ENCODE results near the gene CHMP4B. TPM values are rescaled to one million over a fixed set of nuclear protein-coding genes. Genes with fewer than 3 reads are reported as not detected.

Gene CHMP4B
- total RNA-seq, 1 experiment from 2014 or later: 203 TPM

DNA sequence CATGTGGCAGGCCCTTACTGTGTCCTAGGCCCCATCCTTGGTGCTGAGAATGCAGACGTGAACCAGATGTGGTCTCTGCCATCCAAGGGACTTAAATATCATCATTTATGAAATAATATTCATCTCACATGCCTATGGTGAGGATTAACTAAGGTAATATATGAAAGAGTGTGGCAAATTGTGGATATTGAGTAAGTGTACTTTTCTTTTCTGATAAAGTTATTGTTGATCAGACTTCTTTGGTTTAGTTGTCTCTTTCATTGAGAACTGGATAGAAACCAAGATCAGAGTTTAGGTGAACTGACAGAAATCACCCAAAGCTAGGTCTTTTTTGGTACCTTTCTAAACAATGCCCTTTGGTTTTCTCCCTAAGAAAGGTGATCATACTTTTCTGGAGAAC lies 5.0 kb downstream of the CHMP4B start:
- H3K4me1 ChIP-seq: peaks cover 30% of the 10 kb centered on the region
- no peak for DNase-seq
- H3K36me3 ChIP-seq (ENCODE audit: control insufficient read depth, insufficient read depth, low read length): peaks cover 5% of the 10 kb centered on the region; the same call in 1 of the 2 replicates
- intact Hi-C loops (cut with micrococcal nuclease; ENCODE audit: unreplicated experiment): no loop called here
- no peaks in the 10 kb centered on the region for H3K9me3 Mint-ChIP-seq (ENCODE audit: unreplicated experiment)
- H3K27me3 Mint-ChIP-seq (ENCODE audit: insufficient read depth, unreplicated experiment): no peaks in the 10 kb centered on the region
- POLR2A ChIA-PET: no interaction called here
- H3K27me3 ChIP-seq (replicated peaks; ENCODE audit: control insufficient read depth, insufficient read depth, low read length): no peaks in the 10 kb centered on the region
- H3K4me3 ChIP-seq (ENCODE audit: low read depth, low read length): no peak overlapping the region
- CTCF ChIA-PET: interaction anchor here (0.6 kb wide), 1 partner anchor 111 kb away, joined by 3 read pairs; no protein-coding TSS in a partner anchor
- peaks cover 35% of the 10 kb centered on the region for H3K4me1 Mint-ChIP-seq (ENCODE audit: low read depth, unreplicated experiment)
- H3K36me3 Mint-ChIP-seq (ENCODE audit: insufficient read depth, unreplicated experiment): peaks cover 34% of the 10 kb centered on the region
- H3K4me3 Mint-ChIP-seq (ENCODE audit: unreplicated experiment): no peak overlapping the region
- no peaks in the 10 kb centered on the region for H3K9me3 ChIP-seq
- H3K27ac Mint-ChIP-seq (ENCODE audit: unreplicated experiment): no peak overlapping the region
- no TSS peak for BruUV-seq (replicated peaks)
- TF ChIP-seq, protein P1, sequence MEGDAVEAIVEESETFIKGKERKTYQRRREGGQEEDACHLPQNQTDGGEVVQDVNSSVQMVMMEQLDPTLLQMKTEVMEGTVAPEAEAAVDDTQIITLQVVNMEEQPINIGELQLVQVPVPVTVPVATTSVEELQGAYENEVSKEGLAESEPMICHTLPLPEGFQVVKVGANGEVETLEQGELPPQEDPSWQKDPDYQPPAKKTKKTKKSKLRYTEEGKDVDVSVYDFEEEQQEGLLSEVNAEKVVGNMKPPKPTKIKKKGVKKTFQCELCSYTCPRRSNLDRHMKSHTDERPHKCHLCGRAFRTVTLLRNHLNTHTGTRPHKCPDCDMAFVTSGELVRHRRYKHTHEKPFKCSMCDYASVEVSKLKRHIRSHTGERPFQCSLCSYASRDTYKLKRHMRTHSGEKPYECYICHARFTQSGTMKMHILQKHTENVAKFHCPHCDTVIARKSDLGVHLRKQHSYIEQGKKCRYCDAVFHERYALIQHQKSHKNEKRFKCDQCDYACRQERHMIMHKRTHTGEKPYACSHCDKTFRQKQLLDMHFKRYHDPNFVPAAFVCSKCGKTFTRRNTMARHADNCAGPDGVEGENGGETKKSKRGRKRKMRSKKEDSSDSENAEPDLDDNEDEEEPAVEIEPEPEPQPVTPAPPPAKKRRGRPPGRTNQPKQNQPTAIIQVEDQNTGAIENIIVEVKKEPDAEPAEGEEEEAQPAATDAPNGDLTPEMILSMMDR (IDR thresholded peaks at IDR 0.05; ENCODE audit: insufficient read depth in 1 of 2, low read depth in 1 of 2, low read length in 1 of 2, severe bottlenecking in 1 of 2, unreplicated experiment in 1 of 2): no peak

DNA sequence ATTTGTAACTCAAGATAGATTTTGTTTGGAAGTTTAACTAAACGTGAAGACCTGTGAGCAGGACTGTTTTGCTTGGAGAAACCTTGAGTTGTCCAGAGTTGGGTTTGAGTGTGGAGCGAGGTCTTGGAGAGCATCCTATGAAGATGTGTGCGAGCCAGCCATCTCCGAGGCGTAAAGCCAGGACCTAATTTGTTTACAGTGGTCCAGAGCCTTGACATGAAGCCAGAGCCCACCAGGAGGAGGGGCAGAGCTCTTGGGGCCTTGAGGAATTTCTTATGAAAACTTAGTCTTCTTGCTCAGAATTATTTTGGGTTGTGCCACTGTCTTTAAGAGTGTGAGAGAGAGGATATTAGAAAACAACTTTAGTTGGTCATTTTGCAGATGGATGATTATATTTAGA lies 6.3 kb downstream of the CHMP4B start:
- intact Hi-C loops (cut with micrococcal nuclease; ENCODE audit: unreplicated experiment): no loop called here
- DNase-seq: no peak
- Mint-ChIP-seq H3K9me3 (ENCODE audit: unreplicated experiment) (no peaks in the 10 kb centered on the region), H3K27ac (ENCODE audit: unreplicated experiment) (no peak overlapping the region), H3K27me3 (ENCODE audit: insufficient read depth, unreplicated experiment) (no peaks in the 10 kb centered on the region), H3K4me3 (ENCODE audit: unreplicated experiment) (no peak overlapping the region), H3K36me3 (ENCODE audit: insufficient read depth, unreplicated experiment) (peaks cover 28% of the 10 kb centered on the region), H3K4me1 (ENCODE audit: low read depth, unreplicated experiment) (peaks cover 32% of the 10 kb centered on the region)
- TF ChIP-seq, protein P1 (IDR thresholded peaks at IDR 0.05; ENCODE audit: insufficient read depth in 1 of 2, low read depth in 1 of 2, low read length in 1 of 2, severe bottlenecking in 1 of 2, unreplicated experiment in 1 of 2): no peak
- Histone ChIP-seq H3K27me3 (replicated peaks; ENCODE audit: control insufficient read depth, insufficient read depth, low read length) (no peaks in the 10 kb centered on the region), H3K4me1 (peaks cover 28% of the 10 kb centered on the region), H3K4me3 (ENCODE audit: low read depth, low read length) (no peak overlapping the region), H3K9me3 (no peaks in the 10 kb centered on the region), H3K36me3 (ENCODE audit: control insufficient read depth, insufficient read depth, low read length) (peaks cover 5% of the 10 kb centered on the region; the same call in 1 of the 2 replicates)
- CTCF ChIA-PET: interaction anchor here (0.6 kb wide), 1 partner anchor 46 kb away, joined by 4 read pairs; no protein-coding TSS in a partner anchor
- POLR2A ChIA-PET: interaction anchor here (0.7 kb wide), 1 partner anchor 544 kb away, joined by 3 read pairs; no protein-coding TSS in a partner anchor
- BruUV-seq (replicated peaks): no TSS peak

DNA sequence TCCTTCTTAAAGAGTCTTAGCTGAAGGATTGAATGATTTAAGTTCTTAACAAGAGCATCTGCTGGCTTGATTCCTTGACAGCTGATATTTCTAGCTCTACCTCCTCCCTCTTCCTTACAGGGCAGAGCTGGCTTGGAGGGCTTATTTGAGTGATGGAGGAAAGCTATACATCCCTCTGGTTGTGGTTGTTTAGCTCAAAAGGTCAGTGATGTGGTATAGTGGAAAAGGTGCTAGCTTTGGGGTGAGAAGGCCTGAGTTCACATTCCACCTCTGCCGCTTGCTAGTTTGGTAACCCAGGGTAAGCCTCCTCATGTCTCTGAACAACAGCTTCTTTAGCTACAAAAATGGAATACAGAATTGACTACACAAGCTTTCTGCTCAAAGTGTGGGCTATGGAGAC lies 8.3 kb downstream of the CHMP4B start:
- Mint-ChIP-seq H3K9me3 (ENCODE audit: unreplicated experiment) (no peaks in the 10 kb centered on the region), H3K27ac (ENCODE audit: unreplicated experiment) (no peak overlapping the region), H3K27me3 (ENCODE audit: insufficient read depth, unreplicated experiment) (no peaks in the 10 kb centered on the region), H3K4me3 (ENCODE audit: unreplicated experiment) (no peak overlapping the region), H3K36me3 (ENCODE audit: insufficient read depth, unreplicated experiment) (peaks cover 20% of the 10 kb centered on the region), H3K4me1 (ENCODE audit: low read depth, unreplicated experiment) (peaks cover 21% of the 10 kb centered on the region)
- Histone ChIP-seq H3K27me3 (replicated peaks; ENCODE audit: control insufficient read depth, insufficient read depth, low read length) (no peaks in the 10 kb centered on the region), H3K36me3 (ENCODE audit: control insufficient read depth, insufficient read depth, low read length) (peaks cover 5% of the 10 kb centered on the region; the same call in 1 of the 2 replicates), H3K9me3 (no peaks in the 10 kb centered on the region), H3K4me1 (peaks cover 11% of the 10 kb centered on the region), H3K4me3 (ENCODE audit: low read depth, low read length) (no peak overlapping the region)
- TF ChIP-seq, protein P1 (IDR thresholded peaks at IDR 0.05; ENCODE audit: insufficient read depth in 1 of 2, low read depth in 1 of 2, low read length in 1 of 2, severe bottlenecking in 1 of 2, unreplicated experiment in 1 of 2): no peak
- intact Hi-C loops (cut with micrococcal nuclease; ENCODE audit: unreplicated experiment): no loop called here
- no TSS peak for BruUV-seq (replicated peaks)
- no peak for DNase-seq
- POLR2A ChIA-PET: no interaction called here
- CTCF ChIA-PET: no interaction called here

Data from Caco-2 (cell line).